HG02938 (cell line): ENCODE results near the gene ESR2.
"Not testable (repeated sequence)": the region's sequence is repeated elsewhere in the genome, so short reads cannot be mapped to it uniquely, and the experiment has no call there.

Source experiments
- ATAC-seq: cut with Tn5 transposase; IDR thresholded peaks from one replicate; pipeline ENCODE4 v1.9.1; 2021; ENCODE audit warnings: mild to moderate bottlenecking, moderate library complexity; ENCODE audit not compliant: unreplicated experiment

ESR2 gene

GRCh38 chr14:64049616-64050381 lies 244.4 kb downstream of the ESR2 start:
- no peak for ATAC-seq

- ATAC-seq = no peak
Observed at GRCh38 chr14:64045091-64045490, 249.1 kb downstream of the ESR2 start.

- ATAC-seq = not testable (repeated sequence)
Observed at GRCh38 chr14:64043296-64043695, 250.9 kb downstream of the ESR2 start.

DNA sequence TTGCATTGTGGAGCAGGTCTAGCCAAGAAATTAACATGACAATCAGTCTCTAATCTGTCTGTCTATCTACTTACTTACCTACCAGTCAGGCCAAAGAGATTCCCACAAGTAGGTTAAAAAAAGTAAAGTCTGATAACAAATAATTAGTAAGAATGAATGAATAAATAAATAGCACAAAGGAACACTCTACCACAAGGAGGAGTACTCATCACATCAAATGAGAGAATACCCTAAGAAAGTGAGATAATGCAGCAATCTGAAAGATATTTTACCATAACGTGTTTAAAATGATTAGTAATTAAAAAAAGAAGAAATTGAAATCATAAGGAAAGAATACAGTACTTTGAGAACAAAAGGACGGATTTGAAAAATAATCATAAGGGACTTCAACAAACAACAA lies 254.1 kb downstream of the ESR2 start:
- no peak for ATAC-seq

DNA sequence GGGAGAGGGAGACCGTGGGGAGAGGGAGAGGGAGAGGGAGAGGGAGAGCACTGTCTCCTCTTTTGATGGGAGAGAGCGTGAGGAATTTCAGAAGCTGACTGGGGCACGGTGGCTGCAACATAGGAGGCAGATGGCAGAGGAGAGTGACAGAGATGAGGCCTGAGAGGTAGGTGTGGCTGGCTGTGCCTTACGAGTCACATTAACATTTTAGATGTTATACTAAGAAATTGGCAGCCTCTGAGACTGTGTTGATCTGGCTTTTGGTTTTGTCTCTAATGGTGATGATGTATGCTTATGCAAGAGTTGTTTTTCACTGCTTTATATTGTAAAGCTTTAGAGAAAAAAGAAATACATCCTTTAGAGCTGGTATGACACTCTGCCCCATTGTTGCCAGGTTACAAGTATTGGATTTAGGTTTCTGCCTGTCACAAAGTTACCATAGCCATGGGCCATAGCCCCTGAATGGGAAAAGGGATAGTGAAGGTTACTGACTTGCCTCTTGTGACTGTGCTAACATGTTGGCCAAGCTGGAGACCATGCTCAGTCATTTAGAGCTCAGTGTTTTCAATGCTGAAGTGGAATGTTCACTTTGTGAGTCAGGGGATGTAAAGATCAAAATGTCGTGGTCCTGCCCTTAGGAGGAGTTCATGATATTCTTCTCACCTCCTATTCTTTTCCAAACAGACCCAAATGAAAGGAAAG lies 255.2 kb downstream of the ESR2 start:
- ATAC-seq = no peak

- not testable (repeated sequence) for ATAC-seq
Observed at GRCh38 chr14:64037869-64038745, 256.1 kb downstream of the ESR2 start.

DNA sequence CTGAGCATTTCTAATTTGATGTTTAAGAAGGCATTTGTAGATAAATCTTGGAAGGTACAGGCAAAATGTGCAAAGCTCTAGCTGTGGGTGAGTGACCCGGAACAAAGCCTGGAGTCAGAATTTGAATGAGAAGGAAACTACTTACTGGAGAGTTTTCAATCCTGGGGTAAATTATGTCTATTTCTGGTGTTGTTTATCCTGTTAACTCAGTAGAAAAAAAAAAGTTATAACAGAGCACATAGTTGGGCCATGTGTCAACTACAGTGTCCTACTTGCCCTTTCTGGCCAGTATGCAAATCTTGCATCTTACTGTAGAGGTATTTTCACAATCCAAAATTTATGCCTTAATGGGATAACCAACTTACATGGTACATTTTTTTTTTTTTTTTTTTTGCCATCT lies 259.0 kb downstream of the ESR2 start:
- ATAC-seq = no peak
